ENCODE measurements around the gene CD82.

DNA sequence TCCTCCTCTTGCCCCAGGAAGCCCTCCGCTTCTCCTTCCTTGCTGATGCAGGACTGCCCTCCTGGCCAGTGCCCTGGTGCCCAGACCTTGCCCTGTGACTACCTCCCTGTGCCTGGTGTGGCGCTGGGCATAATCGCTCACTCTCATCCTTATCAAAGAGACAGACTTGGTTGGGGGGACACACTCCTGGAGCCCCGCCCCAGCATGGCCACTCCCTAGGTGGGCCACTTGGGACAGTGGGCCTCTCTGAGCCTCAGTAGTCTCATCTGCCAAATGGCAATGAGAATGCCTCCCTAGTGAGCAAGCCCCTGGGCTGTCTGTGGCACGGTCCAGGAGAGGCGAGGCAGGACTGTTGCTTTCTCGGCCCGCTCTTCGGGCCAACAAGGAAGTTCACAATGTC is 88.6 kb downstream of the CD82 start:
- no peak for TF ChIP-seq CTCF (IDR thresholded peaks at IDR 0.05)
- TF ChIP-seq POLR2AphosphoS5 (IDR thresholded peaks at IDR 0.05): no peak
